ENCODE results near the gene BAG5.

Gene BAG5

GRCh38 chr14:103563844-103564505, 1.5 kb upstream of the BAG5 start:
- no peak for DNase-seq (ENCODE audit: low spot score)

DNA sequence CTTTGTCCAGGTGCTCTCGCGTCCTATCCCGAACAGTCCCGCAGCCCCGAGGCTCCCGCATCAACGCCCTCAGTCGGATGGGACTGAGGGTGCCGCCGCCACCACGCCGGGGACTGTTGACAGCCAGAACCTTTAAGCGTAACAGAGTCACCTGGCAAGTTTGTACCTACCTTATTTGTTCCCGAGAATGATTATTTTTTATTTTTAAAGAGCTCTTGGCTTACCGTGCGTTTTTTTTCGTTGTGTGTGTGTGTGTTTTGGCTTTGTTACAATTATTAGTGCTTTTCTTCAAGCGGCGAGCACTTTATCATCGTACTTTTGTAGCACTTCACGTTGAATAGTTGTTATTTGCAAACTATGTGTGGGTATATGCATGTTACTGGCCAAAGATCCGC, 766 bp upstream of the BAG5 start:
- DNase-seq (ENCODE audit: low spot score), result no peak

GRCh38 chr14:103562179-103562428, 353 bp downstream of the BAG5 start:
- DNase-seq (ENCODE audit: low spot score), result no peak

DNA sequence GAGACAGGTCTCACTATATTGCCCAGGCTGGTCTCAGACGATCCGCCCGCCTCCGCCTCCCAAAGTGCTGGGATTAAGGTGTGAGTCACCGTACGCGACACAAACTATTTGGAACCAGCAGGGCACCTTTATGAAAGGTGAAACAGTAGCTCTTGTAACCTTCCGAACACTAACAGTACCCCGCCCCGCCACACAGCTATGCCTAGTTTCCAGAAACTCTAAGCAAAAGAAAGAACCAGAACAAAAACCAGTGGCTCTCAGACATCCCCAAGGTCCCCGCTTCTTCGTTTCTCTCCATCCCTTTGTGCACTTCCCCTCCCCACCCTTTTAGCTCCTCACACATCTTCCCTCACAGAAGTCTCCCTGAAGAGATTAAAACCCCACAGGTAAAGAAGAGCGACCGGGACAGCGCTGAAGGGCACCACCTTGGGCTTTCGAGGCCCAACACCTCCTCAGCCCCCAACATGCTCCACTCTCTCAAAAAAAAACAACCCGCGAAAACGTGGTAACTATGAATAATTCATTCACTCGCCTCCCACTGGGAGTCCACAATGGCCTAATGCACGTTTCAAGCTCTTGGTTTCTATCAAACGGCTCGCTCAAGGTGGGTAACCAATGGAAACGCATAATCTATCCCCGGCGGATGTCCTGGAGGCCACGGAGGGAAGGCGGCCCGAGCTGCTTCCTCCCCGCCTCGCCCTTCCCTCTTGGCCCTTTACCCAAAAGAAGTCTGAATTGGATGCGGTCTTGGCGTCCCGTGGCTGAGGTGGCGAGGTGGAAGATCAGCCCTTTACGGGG, 877 bp downstream of the BAG5 start:
- peak; percentile 60 for DNase-seq (ENCODE audit: low spot score)

DNA sequence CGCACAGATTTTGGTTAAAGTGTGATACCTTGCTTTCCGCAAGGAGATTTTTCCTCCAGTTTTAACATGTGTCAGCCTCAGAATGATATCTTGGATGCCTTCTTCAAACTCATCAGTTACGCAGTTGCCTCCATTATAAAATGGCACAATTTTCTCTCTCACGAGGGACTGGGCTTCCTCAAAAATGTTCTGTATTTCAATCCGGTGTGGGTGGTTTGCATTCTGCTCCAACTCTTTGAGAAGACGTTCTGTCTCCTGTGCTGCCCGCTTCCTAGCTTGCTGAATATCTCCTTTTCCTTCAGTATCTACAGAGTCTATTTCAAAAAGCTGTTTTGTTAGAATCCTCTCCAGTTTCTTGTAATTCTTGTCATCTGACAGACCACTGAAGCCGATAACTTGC, 1.8 kb downstream of the BAG5 start:
- no peak for DNase-seq (ENCODE audit: low spot score)

DNA sequence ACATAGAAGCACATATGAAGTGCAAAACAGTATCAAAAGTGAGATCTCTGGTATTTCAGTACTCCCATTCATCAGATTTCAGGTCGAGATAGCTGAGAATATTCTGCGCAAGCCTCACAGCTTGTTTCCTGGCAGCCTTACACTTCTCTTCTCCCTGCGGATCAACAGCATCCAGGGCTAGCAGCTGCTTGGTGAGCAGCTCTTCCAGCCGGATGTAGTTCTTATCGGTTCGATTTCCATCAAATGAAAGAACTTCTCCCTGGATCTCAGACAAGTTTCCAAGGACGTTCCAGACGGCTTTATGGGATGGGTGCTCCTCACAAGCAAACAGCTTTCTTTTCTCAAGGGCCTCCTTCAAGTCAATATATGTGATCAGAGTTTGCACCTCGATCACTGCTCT, 2.7 kb downstream of the BAG5 start:
- no peak for DNase-seq (ENCODE audit: low spot score)

DNA sequence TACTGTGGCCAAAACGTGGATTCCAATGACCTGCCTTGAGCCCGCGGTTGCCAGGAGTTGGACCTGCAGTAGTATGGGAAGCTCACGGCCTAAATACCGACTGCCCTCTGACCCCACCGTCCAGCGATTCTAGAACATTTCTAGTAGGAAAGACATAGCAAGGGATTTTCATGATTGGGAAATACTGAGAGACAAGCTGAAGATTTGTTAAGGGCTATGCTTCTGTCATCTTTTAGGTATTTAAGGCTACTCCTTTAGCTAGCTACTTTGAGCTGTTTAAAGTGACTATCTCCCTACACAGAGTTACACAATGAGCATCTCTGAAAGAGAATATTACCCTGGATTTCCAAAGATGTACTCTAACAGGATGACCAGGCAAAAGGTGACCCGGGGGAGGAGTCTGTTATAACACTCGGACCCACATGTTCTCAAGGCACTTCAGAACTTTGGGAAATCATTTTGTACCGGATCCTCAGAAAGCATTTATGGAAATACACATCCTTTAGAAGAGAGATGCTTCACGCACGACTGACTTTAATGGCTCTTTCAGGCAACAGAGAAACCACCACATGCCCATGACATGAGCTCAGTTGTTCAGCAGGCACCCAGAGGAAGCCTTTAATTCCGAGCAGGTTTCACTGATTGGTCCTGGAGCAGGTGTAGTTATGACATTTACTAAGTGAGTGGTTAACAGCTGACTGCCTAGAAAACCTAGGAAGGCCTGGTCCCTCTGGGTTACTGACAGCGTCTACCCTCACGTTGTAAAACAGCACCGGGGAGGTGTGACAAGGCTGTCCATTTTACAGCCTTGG, 4.2 kb downstream of the BAG5 start:
- no peak for DNase-seq (ENCODE audit: low spot score)

GRCh38 chr14:103556946-103557758, 5.3 kb downstream of the BAG5 start:
- no peak for DNase-seq (ENCODE audit: low spot score)

GRCh38 chr14:103555559-103556337, 6.7 kb downstream of the BAG5 start:
- DNase-seq (ENCODE audit: low spot score), result no peak

- DNase-seq (ENCODE audit: low spot score), result no peak
Observed at GRCh38 chr14:103552846-103553210, 9.6 kb downstream of the BAG5 start.

GRCh38 chr14:103552011-103552845, 10.2 kb downstream of the BAG5 start:
- no peak for DNase-seq (ENCODE audit: low spot score)

- no peak for DNase-seq (ENCODE audit: low spot score)
Observed at GRCh38 chr14:103551338-103551762, 11.1 kb downstream of the BAG5 start.

GRCh38 chr14:103550451-103551337, 11.8 kb downstream of the BAG5 start:
- DNase-seq (ENCODE audit: low spot score), result no peak

DNA sequence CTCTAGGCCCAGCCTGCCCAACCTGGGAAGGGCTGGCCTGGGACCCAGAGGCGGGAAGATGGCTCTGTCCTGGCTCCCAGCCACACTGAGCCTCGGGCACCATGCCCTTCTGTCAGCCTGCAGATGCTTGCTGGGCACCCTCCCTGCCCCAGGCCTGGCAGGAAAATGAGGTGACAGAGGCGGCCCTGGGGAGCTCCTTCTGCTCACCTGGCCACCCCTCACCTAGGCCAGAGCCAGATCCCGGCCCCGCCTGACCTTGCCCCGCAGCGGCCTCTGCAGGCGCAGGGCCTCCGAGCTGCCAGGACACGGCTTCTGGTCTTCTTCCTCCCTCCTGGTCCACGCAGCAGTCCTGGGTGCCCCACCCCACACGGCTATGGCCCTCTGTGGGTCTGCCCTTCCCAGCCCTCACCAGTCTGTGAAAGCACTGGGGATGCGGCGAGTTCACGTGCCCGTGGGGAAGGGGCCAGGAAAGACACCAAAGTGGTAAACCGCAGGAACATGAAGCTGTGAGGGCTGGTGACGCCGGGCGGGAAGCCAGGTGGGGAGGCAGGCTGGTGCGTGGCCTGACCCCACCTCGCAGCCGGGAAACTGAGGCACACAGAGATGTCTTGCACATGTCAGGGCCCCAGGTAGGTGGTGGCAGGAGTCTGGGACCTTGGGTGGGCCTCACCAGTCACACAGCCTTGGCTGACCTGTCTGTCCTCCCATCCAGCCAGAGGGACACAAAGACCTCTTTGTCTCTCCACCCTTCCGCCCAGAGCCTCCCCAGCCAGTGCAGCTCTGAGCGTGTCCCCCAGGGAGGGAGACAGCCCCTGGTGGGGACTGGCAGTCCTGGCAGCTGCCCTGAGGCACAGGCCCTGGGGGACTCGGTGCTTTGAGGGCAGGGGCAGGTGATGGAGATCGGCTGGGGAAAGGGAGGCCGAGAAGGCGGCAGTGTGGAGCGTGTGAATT, 12.8 kb downstream of the BAG5 start:
- no peak for DNase-seq (ENCODE audit: low spot score)

DNA sequence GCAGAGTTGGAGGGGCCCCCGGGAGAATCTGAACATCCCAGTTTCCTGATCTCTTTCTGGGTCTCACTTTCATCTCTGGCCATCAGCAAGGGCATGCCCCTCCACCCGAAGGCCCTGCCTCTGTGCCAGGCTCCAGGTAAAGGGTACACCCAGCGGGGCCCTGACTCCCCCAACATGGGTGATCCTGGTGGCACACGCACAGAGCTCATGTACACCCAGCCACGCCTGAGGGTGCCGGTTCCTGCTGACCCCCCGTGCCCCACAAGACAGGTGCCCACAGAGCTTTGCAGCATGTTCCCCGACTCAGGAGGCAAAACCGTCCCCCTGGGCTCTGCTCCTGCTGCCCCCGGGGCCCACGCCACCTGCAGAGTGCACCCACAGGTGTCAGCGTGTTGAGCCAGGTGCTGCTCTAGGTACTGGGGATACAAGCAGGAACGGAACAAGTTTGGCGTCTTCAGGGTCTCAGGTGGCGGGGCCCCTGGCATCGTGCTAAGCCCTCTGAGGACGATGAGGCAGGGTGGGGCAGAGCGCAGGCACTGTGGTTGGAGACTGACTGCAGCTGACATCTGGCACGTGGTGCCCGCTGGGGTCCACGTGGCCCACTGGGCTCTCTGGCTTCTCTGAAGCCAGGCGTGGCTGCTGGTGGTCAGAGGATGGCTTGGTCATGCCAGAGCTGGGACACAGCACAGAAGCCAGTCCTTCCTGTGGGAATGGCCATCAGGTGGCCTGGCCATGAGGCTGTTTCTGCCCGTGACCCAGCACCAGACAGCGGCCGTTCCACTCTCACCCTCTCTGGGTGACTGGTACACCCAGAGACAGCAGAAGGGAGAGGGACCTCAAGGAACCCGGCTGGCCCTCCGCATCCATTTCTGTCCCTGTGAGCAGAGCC, 13.8 kb downstream of the BAG5 start:
- DNase-seq (ENCODE audit: low spot score), result no peak

GRCh38 chr14:103547941-103548462, 14.5 kb downstream of the BAG5 start:
- DNase-seq (ENCODE audit: low spot score), result no peak

DNA sequence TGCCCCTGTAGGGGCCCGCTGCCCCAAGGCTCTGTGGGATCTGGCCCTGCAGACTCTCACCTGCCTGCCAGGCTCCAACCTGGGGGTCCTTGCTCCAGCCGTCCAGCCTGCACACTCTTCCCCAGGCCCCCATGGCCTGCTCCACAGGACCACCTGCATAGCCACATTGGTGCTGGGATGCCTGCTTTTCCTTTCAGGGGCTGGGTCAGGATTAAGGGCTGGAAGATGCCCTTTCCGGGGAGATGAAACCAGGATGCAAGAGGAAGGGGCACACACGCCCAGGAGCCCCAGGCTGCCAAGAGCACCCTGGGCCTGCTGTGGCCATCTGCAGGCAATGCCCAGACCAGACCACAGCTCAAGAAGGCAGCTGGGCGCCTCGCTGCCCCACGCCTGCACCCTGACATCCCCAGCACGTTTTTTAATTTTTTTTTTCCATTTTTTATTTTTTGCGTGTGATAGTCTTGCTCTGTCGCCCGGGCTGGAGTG, 15.0 kb downstream of the BAG5 start:
- DNase-seq (ENCODE audit: low spot score), result no peak
